Neural cell (in vitro differentiated cells): Measurements from ENCODE around the gene PDGFA. TPM values are rescaled to one million over a fixed set of nuclear protein-coding genes. Genes with fewer than 3 reads are reported as not detected.

Experiments used
- H2AFZ ChIP-seq: fragments of 200-600, 300-800 bp; sonication (generic), shearing (Covaris generic); 2 replicates; pipeline ENCODE4 v1.6.0; 2014; ENCODE audit warnings: low read depth, mild to moderate bottlenecking, antibody characterized with exemption, low read length, moderate library complexity
- H3F3A ChIP-seq: fragments of 200-600 bp; shearing (Covaris generic); 2 replicates; pipeline ENCODE4 v1.6.1; 2016; ENCODE audit warnings: mild to moderate bottlenecking, moderate library complexity, mixed read lengths, antibody characterized with exemption, low read length; ENCODE audit not compliant: insufficient read depth, poor library complexity, severe bottlenecking
- H3K27ac ChIP-seq: fragments of 200-600, 300-800 bp; sonication (generic), shearing (Covaris generic); 2 replicates; pipeline ENCODE4 v1.5.1; 2014; ENCODE audit warnings: mild to moderate bottlenecking, low read length, moderate library complexity
- H3K27me3 ChIP-seq: fragments of 300-800, 200-600 bp; sonication (generic), shearing (Covaris generic); 2 replicates; pipeline ENCODE4 v1.6.0; 2014; ENCODE audit warnings: mild to moderate bottlenecking, low read depth, low read length, moderate library complexity; ENCODE audit not compliant: insufficient read depth
- H3K36me3 ChIP-seq: fragments of 300-800, 200-600 bp; sonication (generic), shearing (Covaris generic); 2 replicates; pipeline ENCODE4 v1.5.1; 2014; ENCODE audit warnings: mild to moderate bottlenecking, antibody characterized with exemption, low read length, moderate library complexity; ENCODE audit not compliant: insufficient read depth
- H3K4me2 ChIP-seq: fragments of 300-800, 200-600 bp; sonication (generic), shearing (Covaris generic); 2 replicates; pipeline ENCODE4 v1.6.0; 2014; ENCODE audit warnings: mild to moderate bottlenecking, low read length
- H3K4me3 ChIP-seq: fragments of 300-800, 200-600 bp; sonication (generic), shearing (Covaris generic); 2 replicates; pipeline ENCODE4 v1.5.1; 2014; ENCODE audit warnings: mild to moderate bottlenecking, low read length, moderate library complexity
- H3K79me2 ChIP-seq: fragments of 200-600 bp; shearing (Covaris generic); replicated peaks from 2 replicates; pipeline ENCODE4 v1.6.0; 2014; ENCODE audit warnings: mild to moderate bottlenecking, low read length, moderate library complexity; ENCODE audit not compliant: insufficient read depth
- H3K9ac ChIP-seq: fragments of 300-800, 200-600 bp; sonication (generic), shearing (Covaris generic); 2 replicates; pipeline ENCODE4 v1.6.1; 2016; ENCODE audit warnings: mild to moderate bottlenecking, low read length, mixed read lengths
- H3K9me2 ChIP-seq: fragments of 200-600 bp; shearing (Covaris generic); 2 replicates; pipeline ENCODE4 v1.6.1; 2016; ENCODE audit warnings: mild to moderate bottlenecking, low read length, mixed read lengths; ENCODE audit not compliant: insufficient read depth
- H3K9me3 ChIP-seq: fragments of 200-600, 300-800 bp; sonication (generic), shearing (Covaris generic); 2 replicates; pipeline ENCODE4 v1.6.1; 2016; ENCODE audit warnings: mild to moderate bottlenecking, mixed run types, low read length, moderate library complexity, mixed read lengths
- H4K20me1 ChIP-seq: fragments of 200-600 bp; shearing (Covaris generic); 2 replicates; pipeline ENCODE4 v1.6.1; 2016; ENCODE audit warnings: mild to moderate bottlenecking, mixed run types; ENCODE audit not compliant: insufficient read depth
- CTCF ChIP-seq: fragments of 450-650 bp; IDR thresholded peaks from 2 replicates; pipeline ENCODE4 v1.5.1; 2014; ENCODE audit warnings: antibody characterized with exemption, mild to moderate bottlenecking, moderate library complexity; ENCODE audit not compliant: poor library complexity, severe bottlenecking
- EP300 ChIP-seq: fragments of 450-650 bp; conservative IDR thresholded peaks from 2 replicates; pipeline ENCODE4 v1.6.1; 2014; ENCODE audit warnings: antibody characterized with exemption, mild to moderate bottlenecking, moderate library complexity; ENCODE audit not compliant: poor library complexity, severe bottlenecking
- EZH2 ChIP-seq: fragments of 200-600, 300-800 bp; shearing (Covaris generic), sonication (generic); IDR thresholded peaks from 2 replicates; pipeline ENCODE4 v1.6.1; 2014; ENCODE audit warnings: antibody characterized with exemption, low read length, borderline replicate concordance, mild to moderate bottlenecking; ENCODE audit not compliant: insufficient read depth, poor library complexity, severe bottlenecking
- MXI1 ChIP-seq: fragments of 450-650 bp; conservative IDR thresholded peaks from 2 replicates; pipeline ENCODE4 v1.6.1; 2014; ENCODE audit warnings: antibody characterized with exemption, mild to moderate bottlenecking; ENCODE audit not compliant: poor library complexity, severe bottlenecking
- POLR2AphosphoS5 ChIP-seq: IDR thresholded peaks from 2 replicates; pipeline ENCODE4 v1.6.1; 2012
- RAD21 ChIP-seq: fragments of 450-650 bp; conservative IDR thresholded peaks from 2 replicates; pipeline ENCODE4 v1.6.1; 2014; ENCODE audit warnings: antibody characterized with exemption, mild to moderate bottlenecking, moderate library complexity
- REST ChIP-seq: IDR thresholded peaks from 2 replicates; pipeline ENCODE4 v1.6.1; 2012; ENCODE audit warnings: borderline replicate concordance
- SMC3 ChIP-seq: fragments of 450-650 bp; conservative IDR thresholded peaks from 2 replicates; pipeline ENCODE4 v1.6.1; 2014; ENCODE audit warnings: antibody characterized with exemption, mild to moderate bottlenecking, moderate library complexity; ENCODE audit not compliant: poor library complexity
- TAF1 ChIP-seq: IDR thresholded peaks from 2 replicates; pipeline ENCODE4 v1.6.1; 2012; ENCODE audit warnings: low read depth
- polyA plus RNA-seq: library from polyadenylated mRNA; depleted of rRNA; stranded (reverse); fragments of >200 nt; gene quantifications from 2 replicates; pipeline ENCODE4 v1.2.3, GENCODE V29; 2014

Gene PDGFA
- polyA plus RNA-seq, 1 donor from 2014 or later, result 4.1 TPM

GRCh38 chr7:512541-513311 lies 6.9 kb downstream of the PDGFA start:
- no peak overlapping the region for H3K4me2 ChIP-seq
- H3K79me2 ChIP-seq, result no peaks in the 10 kb centered on the region
- no peaks in the 10 kb centered on the region for H3K9me2 ChIP-seq
- H2AFZ ChIP-seq, result no peak overlapping the region
- H3K9ac ChIP-seq, result no peak overlapping the region
- no peak overlapping the region for H3K27ac ChIP-seq
- no peaks in the 10 kb centered on the region for H3K36me3 ChIP-seq
- H3K27me3 ChIP-seq, result peaks cover 34% of the 10 kb centered on the region
- no peaks in the 10 kb centered on the region for H3F3A ChIP-seq
- H3K4me3 ChIP-seq, result no peak overlapping the region
- no peaks in the 10 kb centered on the region for H3K9me3 ChIP-seq
- TF ChIP-seq POLR2AphosphoS5 (no peak), TAF1 (no peak), CTCF (no peak)
- no peaks in the 10 kb centered on the region for H4K20me1 ChIP-seq

DNA sequence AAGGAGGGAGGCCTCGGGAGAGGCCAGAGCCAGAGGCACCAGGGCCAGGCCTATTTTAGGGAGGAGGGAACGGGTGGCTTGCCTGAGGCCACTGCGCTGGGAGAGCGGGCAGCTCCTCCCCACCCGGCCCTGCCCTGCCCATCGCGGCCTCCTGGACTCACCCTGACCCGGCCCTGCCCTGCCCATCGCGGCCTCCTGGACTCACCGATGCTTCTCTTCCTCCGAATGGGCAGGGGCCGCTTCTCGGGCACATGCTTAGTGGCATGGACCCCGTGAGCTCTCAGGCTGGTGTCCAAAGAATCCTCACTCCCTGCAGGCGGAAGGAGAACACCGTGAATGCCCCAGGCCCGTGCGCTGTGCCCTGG lies 7.5 kb downstream of the PDGFA start:
- H3K27me3 ChIP-seq, result peaks cover 29% of the 10 kb centered on the region
- H3K79me2 ChIP-seq, result no peaks in the 10 kb centered on the region
- no peaks in the 10 kb centered on the region for H3F3A ChIP-seq
- no peak overlapping the region for H3K9ac ChIP-seq
- H3K9me2 ChIP-seq, result no peaks in the 10 kb centered on the region
- H2AFZ ChIP-seq, result no peak overlapping the region
- H4K20me1 ChIP-seq, result no peaks in the 10 kb centered on the region
- H3K9me3 ChIP-seq, result no peaks in the 10 kb centered on the region
- TF ChIP-seq EZH2 (no peak), MXI1 (no peak), EP300 (no peak), REST (no peak), POLR2AphosphoS5 (no peak), SMC3 (no peak), CTCF (no peak), TAF1 (no peak), RAD21 (no peak)
- no peak overlapping the region for H3K27ac ChIP-seq
- no peaks in the 10 kb centered on the region for H3K36me3 ChIP-seq
- no peak overlapping the region for H3K4me2 ChIP-seq
- H3K4me3 ChIP-seq, result no peak overlapping the region
